Measurements from ENCODE around the gene PLXND1.

PLXND1 gene

DNA sequence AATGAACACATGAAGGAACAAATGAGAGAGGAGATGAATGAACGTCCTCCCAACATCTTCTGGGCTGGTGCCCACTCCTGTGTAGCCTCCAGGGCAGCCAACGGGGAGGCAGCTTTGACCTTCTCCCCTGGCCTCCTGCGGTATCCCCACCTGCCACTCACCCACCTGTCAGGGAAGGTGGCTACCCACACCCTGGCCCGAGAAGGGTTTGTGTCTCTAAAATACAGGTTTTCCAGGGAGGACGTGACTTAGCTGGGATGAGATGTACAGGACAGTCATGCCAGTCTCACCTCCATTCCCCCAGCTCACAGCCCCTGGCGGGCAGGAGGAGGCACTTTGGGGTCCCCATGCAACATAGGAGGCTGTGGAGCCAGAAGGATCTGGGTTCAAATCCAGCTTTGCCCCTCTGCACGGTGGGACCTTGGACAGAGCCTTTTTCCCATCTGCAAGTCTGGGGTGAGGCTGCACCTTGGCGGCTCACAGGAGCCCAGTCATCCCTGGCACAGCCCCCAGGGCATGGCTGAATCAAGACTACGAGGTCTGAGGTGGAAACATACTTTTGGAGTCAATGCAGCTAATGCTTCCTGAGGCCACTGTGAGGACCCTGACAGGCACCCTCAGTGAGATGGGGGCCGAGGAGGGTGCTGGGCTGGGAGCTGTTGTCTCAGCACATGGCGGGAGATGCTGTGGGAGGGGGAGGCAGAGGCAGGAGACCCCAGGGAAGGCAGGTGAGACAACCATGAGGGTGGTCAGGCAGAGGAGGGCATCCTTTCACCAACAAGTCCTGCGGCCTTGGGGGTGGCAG, 11.1 kb upstream of the PLXND1 start:
- no peak overlapping the region for H3K4me3 ChIP-seq (ENCODE audit: low read depth, low read length)
- TF ChIP-seq, protein P1, sequence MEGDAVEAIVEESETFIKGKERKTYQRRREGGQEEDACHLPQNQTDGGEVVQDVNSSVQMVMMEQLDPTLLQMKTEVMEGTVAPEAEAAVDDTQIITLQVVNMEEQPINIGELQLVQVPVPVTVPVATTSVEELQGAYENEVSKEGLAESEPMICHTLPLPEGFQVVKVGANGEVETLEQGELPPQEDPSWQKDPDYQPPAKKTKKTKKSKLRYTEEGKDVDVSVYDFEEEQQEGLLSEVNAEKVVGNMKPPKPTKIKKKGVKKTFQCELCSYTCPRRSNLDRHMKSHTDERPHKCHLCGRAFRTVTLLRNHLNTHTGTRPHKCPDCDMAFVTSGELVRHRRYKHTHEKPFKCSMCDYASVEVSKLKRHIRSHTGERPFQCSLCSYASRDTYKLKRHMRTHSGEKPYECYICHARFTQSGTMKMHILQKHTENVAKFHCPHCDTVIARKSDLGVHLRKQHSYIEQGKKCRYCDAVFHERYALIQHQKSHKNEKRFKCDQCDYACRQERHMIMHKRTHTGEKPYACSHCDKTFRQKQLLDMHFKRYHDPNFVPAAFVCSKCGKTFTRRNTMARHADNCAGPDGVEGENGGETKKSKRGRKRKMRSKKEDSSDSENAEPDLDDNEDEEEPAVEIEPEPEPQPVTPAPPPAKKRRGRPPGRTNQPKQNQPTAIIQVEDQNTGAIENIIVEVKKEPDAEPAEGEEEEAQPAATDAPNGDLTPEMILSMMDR (IDR thresholded peaks at IDR 0.05; ENCODE audit: control insufficient read depth, extremely low read depth, insufficient read depth), result no peak

DNA sequence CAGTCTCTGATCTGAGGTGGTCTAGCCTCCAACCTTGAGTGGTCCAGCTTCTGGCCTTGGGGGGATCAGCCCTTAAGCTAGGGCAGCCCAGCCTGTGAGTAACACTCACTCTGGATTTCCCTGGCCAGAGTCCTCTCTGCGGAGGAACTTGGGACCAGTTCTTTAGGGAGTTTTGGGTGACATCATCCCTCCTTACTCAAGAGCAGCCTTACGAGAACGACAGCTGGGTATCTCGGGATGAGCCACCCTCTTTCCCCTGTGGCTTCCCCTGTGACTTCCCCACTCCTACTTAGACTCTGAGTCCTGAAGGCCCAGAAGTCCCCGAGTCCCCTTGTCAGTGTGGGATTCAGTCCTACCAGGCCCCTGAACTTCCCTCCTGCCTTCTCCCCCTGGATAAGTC, 10.2 kb upstream of the PLXND1 start:
- no peak overlapping the region for H3K4me3 ChIP-seq (ENCODE audit: low read depth, low read length)
- DNase-seq (ENCODE audit: low read depth), result no peak
- TF ChIP-seq, protein P1 (IDR thresholded peaks at IDR 0.05; ENCODE audit: control insufficient read depth, extremely low read depth, insufficient read depth), result no peak

More for the DNA sequence above, 11.1 kb upstream of the PLXND1 start:
- no peak for DNase-seq (ENCODE audit: low read depth)

DNA sequence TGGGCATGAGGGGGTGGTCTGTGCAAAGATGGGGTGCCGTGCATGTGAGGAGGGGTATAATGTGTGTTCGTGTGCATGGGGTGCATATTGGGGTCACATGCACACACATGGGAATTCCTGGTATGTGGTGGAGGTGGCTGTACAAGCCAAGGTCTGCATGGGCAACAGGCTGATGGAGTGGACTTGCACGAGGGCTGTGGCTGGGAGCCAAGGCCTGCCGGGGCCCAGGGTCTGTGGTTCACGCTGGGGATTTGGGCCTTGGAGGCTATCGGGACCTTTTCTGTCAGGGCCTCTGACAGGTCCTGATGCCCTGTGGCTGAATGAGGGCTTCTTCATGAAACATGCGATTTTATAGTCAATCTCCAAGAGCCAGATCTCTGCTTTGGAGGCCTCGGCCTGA, 9.8 kb upstream of the PLXND1 start:
- DNase-seq (ENCODE audit: low read depth), result no peak
- H3K4me3 ChIP-seq (ENCODE audit: low read depth, low read length), result no peak overlapping the region
- TF ChIP-seq, protein P1 (IDR thresholded peaks at IDR 0.05; ENCODE audit: control insufficient read depth, extremely low read depth, insufficient read depth), result no peak

DNA sequence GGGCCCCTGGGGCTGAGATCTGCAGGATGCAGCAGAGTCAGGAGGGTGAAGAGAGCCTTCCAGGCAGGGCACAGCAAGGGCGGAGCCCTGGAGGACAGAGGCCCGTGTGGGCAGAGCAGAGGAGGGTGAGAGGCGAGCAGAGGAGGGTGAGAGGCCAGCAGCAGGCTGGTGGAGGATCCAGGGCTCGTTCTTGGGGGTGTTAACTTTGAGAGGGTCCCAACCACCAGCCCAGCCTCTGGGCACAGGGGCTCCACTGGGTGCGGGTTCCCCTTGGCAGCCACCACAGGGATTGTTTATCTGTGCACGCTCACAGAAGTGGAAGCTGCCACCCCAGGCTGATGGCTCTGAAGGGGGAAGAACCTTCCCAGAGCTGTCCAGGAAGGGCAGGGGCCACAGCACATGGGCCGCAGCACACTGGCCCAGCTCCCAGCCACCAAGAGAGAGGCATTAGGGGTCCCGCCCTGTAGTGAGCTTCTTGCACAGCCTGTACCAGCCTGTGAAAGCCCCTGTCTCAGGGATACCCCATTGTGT, 9.3 kb upstream of the PLXND1 start:
- TF ChIP-seq, protein P1 (IDR thresholded peaks at IDR 0.05; ENCODE audit: control insufficient read depth, extremely low read depth, insufficient read depth), result no peak
- no peak overlapping the region for H3K4me3 ChIP-seq (ENCODE audit: low read depth, low read length)
- DNase-seq (ENCODE audit: low read depth), result no peak

DNA sequence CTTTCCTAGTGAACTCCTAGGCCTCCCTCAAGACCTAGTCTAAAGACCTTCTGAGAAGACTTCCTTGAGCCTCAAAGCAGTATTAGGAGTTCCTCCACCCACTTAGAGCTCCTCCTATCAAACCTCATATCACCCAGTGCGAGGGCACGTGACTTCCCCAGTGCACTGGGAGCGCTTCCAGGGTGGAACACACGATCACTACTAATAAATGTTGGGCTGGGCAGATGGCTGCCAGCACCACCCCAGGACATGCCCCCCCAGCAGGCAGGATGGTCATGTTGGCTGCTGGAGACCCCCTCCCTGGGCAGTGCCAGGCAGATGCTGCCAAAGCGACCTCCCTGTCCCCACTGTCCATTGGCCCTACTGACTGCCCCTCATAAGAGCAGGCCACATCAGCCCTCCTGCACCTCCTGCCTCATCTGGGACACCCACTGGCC, 8.5 kb upstream of the PLXND1 start:
- H3K4me3 ChIP-seq (ENCODE audit: low read depth, low read length), result no peak overlapping the region
- TF ChIP-seq, protein P1 (IDR thresholded peaks at IDR 0.05; ENCODE audit: control insufficient read depth, extremely low read depth, insufficient read depth), result no peak
- DNase-seq (ENCODE audit: low read depth), result no peak

DNA sequence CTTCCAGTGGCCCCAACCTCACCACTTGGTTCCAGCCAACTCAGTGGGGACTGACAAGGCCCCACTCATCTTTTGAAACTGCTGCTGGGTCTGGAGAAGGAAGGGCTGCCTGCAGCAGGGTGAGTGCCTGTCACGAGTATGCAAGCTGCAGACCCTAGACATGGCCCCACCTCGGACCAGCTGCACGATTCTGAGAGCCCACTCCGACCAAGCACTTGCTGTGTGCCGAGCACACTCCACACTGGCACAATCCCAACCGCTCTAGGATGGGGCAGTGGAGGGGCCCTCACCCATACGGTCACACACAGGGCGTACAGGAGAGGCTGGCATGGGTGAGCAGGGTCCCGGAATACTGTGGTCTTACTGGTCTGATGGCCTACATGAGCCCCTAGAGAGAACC, 8.0 kb upstream of the PLXND1 start:
- DNase-seq (ENCODE audit: low read depth), result no peak
- no peak overlapping the region for H3K4me3 ChIP-seq (ENCODE audit: low read depth, low read length)
- TF ChIP-seq, protein P1 (IDR thresholded peaks at IDR 0.05; ENCODE audit: control insufficient read depth, extremely low read depth, insufficient read depth), result no peak
